K562 (cell line): ENCODE measurements around the gene MPLKIP. TPM values are rescaled to one million over a fixed set of nuclear protein-coding genes. Genes with fewer than 3 reads are reported as not detected.

Experiments
- ATAC-seq: fragments of 200-7000 bp; cut with Tn5 transposase; 3 replicates; pipeline ENCODE4 v1.9.1; 2020; ENCODE audit warnings: moderate library complexity
- BruUV-seq: library from RNA; stranded (reverse); fragments of 400-500 nt; replicated peaks from 2 replicates; lab custom pipeline; 2021; lab: Mats Ljungman, UMichigan
- CTCF ChIA-PET: fragments of 300-600 bp; formaldehyde crosslinking; extraction: SDS; loops from one replicate; lab custom pipeline; 2021; ENCODE audit warnings: low intra/inter-chr PET ratio; lab: Yijun Ruan, JAX
- POLR2A ChIA-PET: fragments of 300-600, 350-650 bp; sonication (Branson Sonifier 250); formaldehyde crosslinking; extraction: SDS; loops from one replicate; lab custom pipeline; 2021; ENCODE audit warnings: antibody characterized with exemption, inconsistent platforms; lab: Yijun Ruan, JAX
- DNase-seq, 4 experiments: peaks; one replicate each; pipeline versions ENCODE4 v3.0.0 to v3.0.0-alpha.2; 2011 to 2018; ENCODE audit warnings: low spot score in 3 of 4, mixed read lengths in 3 of 4; ENCODE audit errors: extremely low read depth in 1 of 4
- FAIRE-seq: peaks from 2 replicates; lab custom pipeline; 2011; peaks lifted over from hg19 to GRCh38; lab: Jason Lieb, UNC
- H2AFZ ChIP-seq: 2 replicates; pipeline ENCODE4 v1.6.0; 2011; ENCODE audit warnings: low read depth, low read length, control low read depth, inconsistent platforms
- H3K27ac ChIP-seq: fragments of 200-600 bp; 3 replicates; pipeline ENCODE4 v1.8.0; 2011; ENCODE audit warnings: low read depth, mild to moderate bottlenecking, control low read depth, inconsistent platforms, low read length, moderate library complexity, mixed read lengths; ENCODE audit errors: extremely low read depth
- H3K27me3 ChIP-seq, 2 experiments: fragments of 300-600 bp in 1 of 2; 2 replicates in 1 of 2; 3 replicates in 1 of 2; pipeline versions ENCODE4 v1.6.0 to v1.8.0; 2011; ENCODE audit warnings: inconsistent platforms in 2 of 2, low read length in 2 of 2, mild to moderate bottlenecking in 1 of 2, mixed read lengths in 1 of 2, moderate library complexity in 1 of 2; ENCODE audit not compliant: control insufficient read depth in 2 of 2, insufficient read depth in 2 of 2
- H3K36me3 ChIP-seq: fragments of 300-600 bp; 3 replicates; pipeline ENCODE4 v1.8.0; 2011; ENCODE audit warnings: mild to moderate bottlenecking, low read length, inconsistent platforms; ENCODE audit not compliant: control insufficient read depth, insufficient read depth
- H3K4me1 ChIP-seq, 2 experiments: fragments of 200-600 bp in 1 of 2; replicated peaks in 1 of 2; 2 replicates in 1 of 2; 3 replicates in 1 of 2; pipeline versions ENCODE4 v1.5.1 to v1.8.0; 2011; ENCODE audit warnings: inconsistent platforms in 2 of 2, low read length in 2 of 2, mild to moderate bottlenecking in 1 of 2, mixed read lengths in 1 of 2, moderate library complexity in 1 of 2; ENCODE audit not compliant: control insufficient read depth in 2 of 2, insufficient read depth in 2 of 2
- H3K4me2 ChIP-seq: 2 replicates; pipeline ENCODE4 v1.6.1; 2011; ENCODE audit warnings: low read length, control low read depth, inconsistent platforms, mixed read lengths; ENCODE audit not compliant: insufficient read depth
- H3K4me3 ChIP-seq: fragments of 200-600 bp; sonication (generic), shearing (Covaris generic); 2 replicates; pipeline ENCODE4 v1.5.1; 2016; ENCODE audit warnings: control low read depth, inconsistent platforms
- H3K79me2 ChIP-seq: fragments of 200-600 bp; 3 replicates; pipeline ENCODE4 v1.8.0; 2011; ENCODE audit warnings: low read length, inconsistent platforms; ENCODE audit not compliant: control insufficient read depth, insufficient read depth
- H3K9ac ChIP-seq, 2 experiments: 2 replicates each; pipeline versions ENCODE4 v1.6.0 to v1.6.1; 2011; ENCODE audit warnings: low read depth in 2 of 2, low read length in 2 of 2, control low read depth in 1 of 2, inconsistent platforms in 1 of 2, mild to moderate bottlenecking in 1 of 2, mixed read lengths in 1 of 2; ENCODE audit not compliant: insufficient read depth in 1 of 2
- H3K9me1 ChIP-seq: one replicate; pipeline ENCODE4 v1.6.0; 2011; ENCODE audit warnings: inconsistent platforms, mild to moderate bottlenecking, low read length, moderate library complexity; ENCODE audit not compliant: control insufficient read depth, insufficient read depth
- H3K9me3 ChIP-seq: replicated peaks from 2 replicates; pipeline ENCODE4 v1.5.1; 2011; ENCODE audit warnings: low read depth, low read length, inconsistent platforms; ENCODE audit not compliant: control insufficient read depth, insufficient read depth
- H4K20me1 ChIP-seq: replicated peaks from 2 replicates; pipeline ENCODE4 v1.6.1; 2011; ENCODE audit warnings: low read length, inconsistent platforms, mixed read lengths; ENCODE audit not compliant: control insufficient read depth, insufficient read depth
- CEBPZ ChIP-seq: fragments of 150-350 bp; IDR thresholded peaks from 2 replicates; pipeline ENCODE4 v1.6.1; 2014; ENCODE audit warnings: low read depth, mild to moderate bottlenecking, low read length, borderline replicate concordance
- CHD2 ChIP-seq: IDR thresholded peaks from 2 replicates; pipeline ENCODE4 v1.6.1; 2011; ENCODE audit warnings: low read depth, low read length
- DACH1 ChIP-seq: fragments of 450-650 bp; IDR thresholded peaks from 2 replicates; pipeline ENCODE4 v1.6.1; 2018; ENCODE audit not compliant: partially characterized antibody
- FOXK2 ChIP-seq, 2 experiments: fragments of 450-650 bp; IDR thresholded peaks in 1 of 2; conservative IDR thresholded peaks in 1 of 2; 2 replicates each; pipeline ENCODE4 v1.6.1; 2016; ENCODE audit warnings: low read depth in 2 of 2, mild to moderate bottlenecking in 1 of 2
- FOXP4 ChIP-seq: sonication (generic); formaldehyde crosslinking; IDR thresholded peaks from 2 replicates; pipeline ENCODE4 v1.8.0; 2022; ENCODE audit warnings: mild to moderate bottlenecking, missing genetic modification reagents, borderline replicate concordance
- GTF3C2 ChIP-seq: IDR thresholded peaks from 3 replicates; pipeline ENCODE4 v1.6.1; 2011; ENCODE audit warnings: borderline replicate concordance, mild to moderate bottlenecking, moderate library complexity; ENCODE audit not compliant: insufficient read length; ENCODE audit errors: extremely low read depth
- HNRNPUL1 ChIP-seq: fragments of 200-400 bp; formaldehyde crosslinking; IDR thresholded peaks from 2 replicates; pipeline ENCODE4 v1.6.1; 2017; ENCODE audit warnings: low read length
- KLF10 ChIP-seq: fragments of 250-450 bp; sonication (Bioruptor Pico); IDR thresholded peaks from 2 replicates; pipeline ENCODE4 v1.6.1; 2021; ENCODE audit warnings: matching md5 sums
- RBBP5 ChIP-seq: fragments of 200-600 bp; sonication (generic); IDR thresholded peaks from 2 replicates; pipeline ENCODE4 v1.6.1; 2012; ENCODE audit warnings: borderline replicate concordance, mild to moderate bottlenecking, low read length, control low read depth, inconsistent platforms; ENCODE audit not compliant: insufficient read depth, poor library complexity, severe bottlenecking
- RBM34 ChIP-seq: fragments of 200-400 bp; formaldehyde crosslinking; IDR thresholded peaks from 2 replicates; pipeline ENCODE4 v1.6.1; 2018; ENCODE audit warnings: low read length, borderline replicate concordance; ENCODE audit not compliant: insufficient read depth
- RFX1 ChIP-seq: fragments of 450-650 bp; IDR thresholded peaks from 2 replicates; pipeline ENCODE4 v1.6.1; 2016; ENCODE audit warnings: mild to moderate bottlenecking, moderate library complexity
- TFAM ChIP-seq: fragments of 250-450 bp; sonication (Bioruptor Pico); conservative IDR thresholded peaks from 2 replicates; pipeline ENCODE4 v1.5.0; 2021; ENCODE audit warnings: mild to moderate bottlenecking, moderate library complexity
- ZBED1 ChIP-seq: IDR thresholded peaks from 2 replicates; pipeline ENCODE4 v1.6.1; 2014
- WGBS: fragments of 100-300 bp; shearing (Covaris generic); methylation state at CpG from one replicate; pipeline ENCODE4 v1.1.6; 2016; ENCODE audit warnings: low coverage, mixed read lengths; ENCODE audit not compliant: insufficient coverage; ENCODE audit errors: missing lambda C conversion rate; 5-methylcytosine and 5-hydroxymethylcytosine counted together
- in situ Hi-C: fragments of 300-500 bp; cut with MboI; formaldehyde crosslinking; loops from 4 replicates; pipeline ENCODE4 v1.15.0; 2018; ENCODE audit warnings: inconsistent platforms, mixed read lengths
- intact Hi-C: fragments of 100-400 bp; cut with micrococcal nuclease; formaldehyde crosslinking; loops from 2 replicates; pipeline ENCODE4 v1.14.2; 2022
- polyA plus RNA-seq, 8 experiments: library from polyadenylated mRNA; depleted of rRNA in 4 of 8; stranded (reverse) in 5 of 8; unstranded in 3 of 8; fragments of >200 nt; fragmentation: Nextera tagmentation in 2 of 8; fragmentation: Illumina TruSeq in 1 of 8; extraction: Ambion mirVana in 2 of 8; extraction: Trizol in 1 of 8; gene quantifications; 2 replicates each; pipeline versions ENCODE4 v1.2.1 to v1.2.3, GENCODE V29; 2011 to 2014; ENCODE audit warnings: inconsistent platforms in 1 of 8, missing spikeins in 1 of 8
- total RNA-seq, 7 experiments: library from RNA; depleted of rRNA in 6 of 7; stranded (reverse); fragments of >200 nt in 6 of 7; fragmentation: Illumina TruSeq in 2 of 7; extraction: Trizol in 2 of 7; gene quantifications; 2 replicates each; pipeline versions ENCODE4 v1.2.1 to v1.2.3, GENCODE V29; 2011 to 2021; ENCODE audit warnings: low replicate concordance in 1 of 7

The MPLKIP gene
- total and polyA plus RNA-seq, 9 of the 15 experiments (the other 6 are each of a cell fraction or from before 2014, with no cell fraction given): 5.6 to 127 (median 44.2) TPM

GRCh38 chr7:40137563-40137962, 3.1 kb upstream of the MPLKIP start:
- Histone ChIP-seq H3K79me2 (peaks cover 21% of the 10 kb centered on the region), H3K27ac (no peak overlapping the region), H3K4me1 (peaks cover 0 to 6% of the 10 kb centered on the region in 2 experiments; a peak in 2 of 5 replicates), H3K27me3 (no peaks in the 10 kb centered on the region; a peak in 1 of 5 replicates), H3K36me3 (peaks cover 3% of the 10 kb centered on the region; the same call in 1 of the 3 replicates), H3K4me3 (no peak overlapping the region), H3K4me2 (no peak overlapping the region), H2AFZ (no peak overlapping the region), H3K9ac (no peak overlapping the region), H3K9me1 (no peaks in the 10 kb centered on the region), H3K9me3 (no peaks in the 10 kb centered on the region), H4K20me1 (no peaks in the 10 kb centered on the region)
- DNase-seq (no peak), FAIRE-seq (no peak), ATAC-seq (no peak)
- CTCF ChIA-PET: no interaction called here
- POLR2A ChIA-PET: no interaction called here
- BruUV-seq: no TSS peak
- intact Hi-C loops: no loop called here
- 19% methylated on average over 2 of the region's 2 CpGs for WGBS
- in situ Hi-C loops: no loop called here
- TF ChIP-seq FOXP4 (CRISPR knock-in tag) (no peak), GTF3C2 (no peak), KLF10 (CRISPR knock-in tag) (no peak), CEBPZ (no peak), ZBED1 (no peak), FOXK2 (conservative IDR thresholded peaks at IDR 0.05 in 1 of 2, IDR thresholded peaks at IDR 0.05 in 1 of 2; ENCODE audit: low read depth in 2 of 2) (no peak), DACH1 (no peak), CHD2 (no peak), HNRNPUL1 (no peak), RFX1 (no peak), TFAM (CRISPR knock-in tag) (no peak), RBM34 (no peak), RBBP5 (no peak)
